DOHH2 (cell line): ENCODE data around the gene ARHGAP19.

ENCODE experiments used
- CTCF ChIP-seq: fragments of 200-600 bp; sonication (generic); IDR thresholded peaks from one replicate; pipeline ENCODE4 v1.5.1; 2014; ENCODE audit warnings: antibody characterized with exemption, mild to moderate bottlenecking, low read depth, low read length; ENCODE audit not compliant: poor library complexity, severe bottlenecking
- EZH2phosphoT487 ChIP-seq: fragments of 200-600 bp; sonication (generic); IDR thresholded peaks from 2 replicates; pipeline ENCODE4 v1.6.1; 2017; ENCODE audit warnings: borderline replicate concordance, mild to moderate bottlenecking, antibody characterized with exemption, low read length, moderate library complexity, mixed read lengths

- no peak for TF ChIP-seq CTCF
- TF ChIP-seq EZH2phosphoT487, result no peak
Measured at GRCh38 chr10:97277551-97277950, 14.9 kb downstream of the ARHGAP19 start.
